Measurements from ENCODE around the gene ABL1.

- no peak for TF ChIP-seq CTCF (conservative IDR thresholded peaks at IDR 0.05; ENCODE audit: low read depth, low read length)
- no peak for TF ChIP-seq EZH2 (IDR thresholded peaks at IDR 0.05; ENCODE audit: borderline replicate concordance, low read depth, low read length, poor library complexity, severe bottlenecking)
Measured at GRCh38 chr9:130873966-130874365, 38.9 kb downstream of the ABL1 start.

Data from A673 (cell line).